Calu3 (cell line): Measurements from ENCODE around the gene YIPF2. TPM values are rescaled to one million over a fixed set of nuclear protein-coding genes. Genes with fewer than 3 reads are reported as not detected.

Experiments
- BruUV-seq: library from RNA; stranded (reverse); fragments of 400-500 nt; replicated peaks from 2 replicates; lab custom pipeline; 2021; lab: Mats Ljungman, UMichigan
- CTCF ChIA-PET: fragments of 300-600 bp; sonication (Branson Sonifier 250); formaldehyde crosslinking; loops from one replicate; lab custom pipeline; 2022; ENCODE audit warnings: antibody characterized with exemption; lab: Charles Lee
- DNase-seq: peaks from one replicate; pipeline ENCODE4 v3.0.0; 2022
- H3K27ac Mint-ChIP-seq: one replicate; pipeline ENCODE4 v1.8.0; 2022; ENCODE audit warnings: mixed read lengths; ENCODE audit not compliant: unreplicated experiment
- H3K27me3 Mint-ChIP-seq: one replicate; pipeline ENCODE4 v1.8.0; 2022; ENCODE audit warnings: mixed read lengths; ENCODE audit not compliant: unreplicated experiment
- H3K36me3 Mint-ChIP-seq: one replicate; pipeline ENCODE4 v1.8.0; 2022; ENCODE audit warnings: mild to moderate bottlenecking, moderate library complexity, mixed read lengths; ENCODE audit not compliant: insufficient read depth, unreplicated experiment
- H3K4me1 Mint-ChIP-seq: one replicate; pipeline ENCODE4 v1.8.0; 2022; ENCODE audit warnings: mild to moderate bottlenecking, low read depth, mixed read lengths; ENCODE audit not compliant: unreplicated experiment
- H3K4me3 Mint-ChIP-seq: one replicate; pipeline ENCODE4 v1.8.0; 2022; ENCODE audit warnings: mild to moderate bottlenecking, low read depth, moderate library complexity, mixed read lengths; ENCODE audit not compliant: unreplicated experiment
- H3K9me3 Mint-ChIP-seq: one replicate; pipeline ENCODE4 v1.8.0; 2022; ENCODE audit warnings: low read depth, mixed read lengths; ENCODE audit not compliant: unreplicated experiment
- CTCF ChIP-seq: fragments of 200-600 bp; IDR thresholded peaks from one replicate; pipeline ENCODE4 v1.8.0; 2022; ENCODE audit warnings: antibody characterized with exemption; ENCODE audit not compliant: unreplicated experiment
- intact Hi-C: fragments of 100-400 bp; cut with micrococcal nuclease; formaldehyde crosslinking; loops from one replicate; pipeline ENCODE4 v1.10.0; 2022; ENCODE audit not compliant: unreplicated experiment
- total RNA-seq: library from RNA; stranded (reverse); gene quantifications from 2 replicates; pipeline ENCODE4 v1.2.3, GENCODE V29; 2022

YIPF2 gene
- total RNA-seq, 1 experiment from 2014 or later = 37.8 TPM

- H3K4me3 Mint-ChIP-seq = no peak overlapping the region
- no peaks in the 10 kb centered on the region for H3K36me3 Mint-ChIP-seq
- H3K27me3 Mint-ChIP-seq = no peaks in the 10 kb centered on the region
- no TSS peak for BruUV-seq
- H3K9me3 Mint-ChIP-seq = no peaks in the 10 kb centered on the region
- no peak for TF ChIP-seq CTCF
- no peak overlapping the region for H3K27ac Mint-ChIP-seq
- H3K4me1 Mint-ChIP-seq = no peaks in the 10 kb centered on the region
- intact Hi-C loops = no loop called here
- CTCF ChIA-PET = no interaction called here
- no peak for DNase-seq
These were observed 40.0 kb downstream of the YIPF2 start for GRCh38 chr19:10888421-10888866.

- Mint-ChIP-seq H3K27ac (no peak overlapping the region), H3K27me3 (no peaks in the 10 kb centered on the region), H3K36me3 (no peaks in the 10 kb centered on the region), H3K4me3 (no peak overlapping the region), H3K9me3 (no peaks in the 10 kb centered on the region), H3K4me1 (no peaks in the 10 kb centered on the region)
- no peak for TF ChIP-seq CTCF
- BruUV-seq = no TSS peak
- DNase-seq = no peak
- CTCF ChIA-PET = interaction anchor here (0.5 kb wide), 1 partner anchor 49 kb away, joined by 3 read pairs; no protein-coding TSS in a partner anchor
- intact Hi-C loops = no loop called here
These were observed 40.6 kb downstream of the YIPF2 start for GRCh38 chr19:10887616-10888367.

- BruUV-seq = no TSS peak
- H3K4me3 Mint-ChIP-seq = no peak overlapping the region
- H3K36me3 Mint-ChIP-seq = no peaks in the 10 kb centered on the region
- no peak for TF ChIP-seq CTCF
- no peak overlapping the region for H3K27ac Mint-ChIP-seq
- no peaks in the 10 kb centered on the region for H3K4me1 Mint-ChIP-seq
- intact Hi-C loops = no loop called here
- no peaks in the 10 kb centered on the region for H3K27me3 Mint-ChIP-seq
- H3K9me3 Mint-ChIP-seq = no peaks in the 10 kb centered on the region
- CTCF ChIA-PET = interaction anchor here (0.6 kb wide), 1 partner anchor 16 kb away, joined by 5 read pairs; no protein-coding TSS in a partner anchor
- DNase-seq = no peak
These were observed 43.0 kb downstream of the YIPF2 start for GRCh38 chr19:10885201-10886169.

- Mint-ChIP-seq H3K36me3 (peaks cover 2% of the 10 kb centered on the region), H3K27ac (no peak overlapping the region), H3K4me1 (peaks cover 3% of the 10 kb centered on the region), H3K4me3 (no peak overlapping the region), H3K27me3 (no peaks in the 10 kb centered on the region), H3K9me3 (no peaks in the 10 kb centered on the region)
- DNase-seq = no peak
- CTCF ChIA-PET = no interaction called here
- intact Hi-C loops = no loop called here
- BruUV-seq = no TSS peak
- no peak for TF ChIP-seq CTCF
These were observed 44.2 kb downstream of the YIPF2 start for GRCh38 chr19:10884274-10884673.
